Adrenal gland (tissue), 12 donors: ENCODE measurements around the gene EIF2A. TPM values are rescaled to one million over a fixed set of nuclear protein-coding genes. Genes with fewer than 3 reads are reported as not detected.
A peak's percentile ranks its signal among the peaks of the same experiment; 100 is the strongest.

Experiments
- DNase-seq, 7 donors: peaks; one replicate each; pipeline ENCODE4 v3.0.0-alpha.2; 2019 to 2020
- H3K27ac ChIP-seq, 5 donors: fragments of 200-600 bp; sonication (generic) in 4 of 5; 1 replicate in 3 of 5; 2 replicates in 2 of 5; pipeline versions ENCODE4 v1.5.1 to v1.8.0; 2016 to 2020; ENCODE audit warnings: mild to moderate bottlenecking in 1 of 5
- H3K27me3 ChIP-seq: fragments of 200-600 bp; 2 replicates; pipeline ENCODE4 v1.8.0; 2021
- H3K36me3 ChIP-seq, 2 donors: fragments of 200-600 bp; replicated peaks in 1 of 2; 1 replicate in 1 of 2; 2 replicates in 1 of 2; pipeline versions ENCODE4 v1.5.1 to v1.8.0; 2018 to 2022
- H3K4me1 ChIP-seq, 2 donors: fragments of 200-600 bp; replicated peaks in 1 of 2; 1 replicate in 1 of 2; 2 replicates in 1 of 2; pipeline versions ENCODE4 v1.5.1 to v1.8.0; 2018 to 2021
- H3K4me3 ChIP-seq, 4 donors: fragments of 200-600 bp; sonication (generic) in 3 of 4; one replicate each; pipeline ENCODE4 v1.5.1; 2016 to 2018
- H3K9me3 ChIP-seq, 3 donors: fragments of 200-600 bp; sonication (generic) in 1 of 3; replicated peaks in 1 of 3; 1 replicate in 2 of 3; 2 replicates in 1 of 3; pipeline versions ENCODE4 v1.5.1 to v1.8.0; 2016 to 2021
- POLR2A ChIP-seq, 2 donors: fragments of 450-650 bp; IDR thresholded peaks; one replicate each; pipeline ENCODE4 v1.6.1; 2017; ENCODE audit warnings: antibody characterized with exemption in 2 of 2, mild to moderate bottlenecking in 2 of 2, moderate library complexity in 1 of 2
- WGBS, 4 donors: extraction: QIAGEN DNeasy Blood & Tissue Kit in 2 of 4; methylation state at CpG; one replicate each; pipeline versions ENCODE4 v1.1.5 to v1.1.7; 2013 to 2017; 5-methylcytosine and 5-hydroxymethylcytosine counted together
- intact Hi-C, 2 donors: fragments of 100-400 bp; cut with DNase I; formaldehyde crosslinking; loops; one replicate each; pipeline versions ENCODE4 v1.14.1 to v1.15.0; 2022 to 2023
- polyA plus RNA-seq, 3 donors: library from polyadenylated mRNA; stranded (reverse); fragments of 200-250 nt in 2 of 3; fragments of 350-450 nt in 1 of 3; fragmentation: Illumina TruSeq in 1 of 3; extraction: RNeasy Lipid Tissue Mini Kit (QIAGEN cat#74804) in 1 of 3; gene quantifications; one replicate each; pipeline ENCODE4 v1.2.3, GENCODE V29; 2013 to 2014
- total RNA-seq, 9 donors: library from RNA; depleted of rRNA in 4 of 9; stranded (reverse); fragments of >200 nt in 4 of 9; fragments of 120-200 nt in 1 of 9; fragmentation: NEBNext Ultra II Directional in 1 of 9; extraction: Animal tissue kit (Norgen Biotek cat#: 25700) in 1 of 9; gene quantifications; one replicate each; pipeline versions ENCODE4 v1.1.0 to v1.2.4, GENCODE V29; 2013 to 2023
- TF ChIP-seq, protein P1 (sequence below), 6 experiments: fragments of 450-650 bp in 4 of 6; fragments of 200-600 bp in 2 of 6; sonication (generic) in 1 of 6; IDR thresholded peaks; 1 replicate in 5 of 6; 2 replicates in 1 of 6; pipeline versions ENCODE4 v1.5.1 to v1.8.0; 2016 to 2021; ENCODE audit warnings: antibody characterized with exemption in 6 of 6, mild to moderate bottlenecking in 2 of 6, moderate library complexity in 1 of 6
- donor health status: healthy with polysubstance abuse.
- donor health status: Bipolar disorder and iron deficiency.
- donor health status: DM: yes; HTN: yes; CAD: no.
- donor health status: DM: no; HTN: no; CAD: no.
- donor health status: DM: no; HTN: no; CAD: no.
- donor health status: DM: yes; HTN: yes; CAD: no.

The EIF2A gene
- total and polyA plus RNA-seq, 12 donors = 62.3 to 178 (median 74.8) TPM

- Histone ChIP-seq H3K27me3 (no peaks in the 10 kb centered on the region), H3K4me1 (peaks cover 15 to 70% of the 10 kb centered on the region in 2 donors), H3K27ac (peak overlapping the region in 1 of 5 donors; percentile 53), H3K4me3 (no peak overlapping the region), H3K9me3 (no peaks in the 10 kb centered on the region), H3K36me3 (peaks cover 0 to 6% of the 10 kb centered on the region in 2 donors)
- TF ChIP-seq POLR2A (IDR thresholded peaks at IDR 0.05) = no peak
- TF ChIP-seq, protein P1, sequence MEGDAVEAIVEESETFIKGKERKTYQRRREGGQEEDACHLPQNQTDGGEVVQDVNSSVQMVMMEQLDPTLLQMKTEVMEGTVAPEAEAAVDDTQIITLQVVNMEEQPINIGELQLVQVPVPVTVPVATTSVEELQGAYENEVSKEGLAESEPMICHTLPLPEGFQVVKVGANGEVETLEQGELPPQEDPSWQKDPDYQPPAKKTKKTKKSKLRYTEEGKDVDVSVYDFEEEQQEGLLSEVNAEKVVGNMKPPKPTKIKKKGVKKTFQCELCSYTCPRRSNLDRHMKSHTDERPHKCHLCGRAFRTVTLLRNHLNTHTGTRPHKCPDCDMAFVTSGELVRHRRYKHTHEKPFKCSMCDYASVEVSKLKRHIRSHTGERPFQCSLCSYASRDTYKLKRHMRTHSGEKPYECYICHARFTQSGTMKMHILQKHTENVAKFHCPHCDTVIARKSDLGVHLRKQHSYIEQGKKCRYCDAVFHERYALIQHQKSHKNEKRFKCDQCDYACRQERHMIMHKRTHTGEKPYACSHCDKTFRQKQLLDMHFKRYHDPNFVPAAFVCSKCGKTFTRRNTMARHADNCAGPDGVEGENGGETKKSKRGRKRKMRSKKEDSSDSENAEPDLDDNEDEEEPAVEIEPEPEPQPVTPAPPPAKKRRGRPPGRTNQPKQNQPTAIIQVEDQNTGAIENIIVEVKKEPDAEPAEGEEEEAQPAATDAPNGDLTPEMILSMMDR (IDR thresholded peaks at IDR 0.05) = no peak
- intact Hi-C loops = no loop called here
- DNase-seq = no peak
- 78 to 85% (median 81%) methylated on average over 8 of the region's 8 CpGs for WGBS, 4 donors
Observed at GRCh38 chr3:150607267-150608065, 60.9 kb downstream of the EIF2A start.

DNA sequence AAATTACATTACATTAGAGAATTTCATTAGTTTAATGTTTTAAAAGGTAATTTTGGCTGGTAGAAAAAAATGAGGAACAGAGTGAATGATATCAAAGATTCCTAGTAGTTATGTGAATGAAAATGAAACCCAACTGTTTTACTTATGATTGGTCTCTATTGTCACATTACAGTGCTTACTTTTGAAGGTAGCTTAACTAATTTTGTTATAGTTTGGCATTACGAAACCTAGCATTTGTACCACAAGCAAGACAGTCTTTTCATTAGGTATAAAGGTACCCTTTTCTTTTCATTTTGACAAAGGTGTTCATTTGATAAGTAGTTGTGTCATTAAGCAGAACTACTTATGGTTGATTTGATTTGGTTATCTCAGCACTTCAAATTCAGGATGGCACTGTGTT lies 63.4 kb downstream of the EIF2A start:
- no peaks in the 10 kb centered on the region for H3K27me3 ChIP-seq
- H3K9me3 ChIP-seq = no peaks in the 10 kb centered on the region
- intact Hi-C loops = no loop called here
- TF ChIP-seq, protein P1 (IDR thresholded peaks at IDR 0.05) = no peak
- TF ChIP-seq POLR2A (IDR thresholded peaks at IDR 0.05) = no peak
- H3K36me3 ChIP-seq = peaks cover 0 to 6% of the 10 kb centered on the region in 2 donors
- DNase-seq = no peak
- no peak overlapping the region for H3K27ac ChIP-seq
- 0% methylated on average over 1 of the region's 1 CpG for WGBS, 4 donors
- H3K4me3 ChIP-seq = no peak overlapping the region
- H3K4me1 ChIP-seq = peaks cover 6 to 70% of the 10 kb centered on the region in 2 donors

DNA sequence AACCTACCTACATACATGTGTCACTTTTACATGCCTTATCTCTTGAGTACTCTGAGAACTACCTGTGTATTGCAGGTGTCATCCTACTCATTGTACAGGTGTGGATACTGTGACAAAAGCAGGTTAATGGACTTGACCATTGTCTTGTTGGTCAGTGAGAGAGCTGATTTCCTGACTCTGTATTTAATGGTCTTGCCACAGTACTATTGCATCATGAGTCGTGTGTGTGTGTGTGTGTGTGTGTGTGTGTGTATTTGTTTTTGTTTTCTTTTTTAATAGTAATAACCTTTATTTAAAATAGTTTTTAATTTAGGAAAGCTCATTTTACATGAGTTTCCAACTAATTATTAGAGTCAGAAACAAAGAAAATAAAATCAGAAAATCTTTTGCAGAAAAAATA lies 64.2 kb downstream of the EIF2A start:
- no peak overlapping the region for H3K27ac ChIP-seq
- H3K36me3 ChIP-seq = peaks cover 0 to 6% of the 10 kb centered on the region in 2 donors
- DNase-seq = no peak
- no peaks in the 10 kb centered on the region for H3K9me3 ChIP-seq
- no peak for TF ChIP-seq POLR2A (IDR thresholded peaks at IDR 0.05)
- TF ChIP-seq, protein P1 (IDR thresholded peaks at IDR 0.05) = no peak
- intact Hi-C loops = no loop called here
- 26 to 58% (median 36%) methylated on average over 1 of the region's 1 CpG for WGBS, 4 donors
- no peaks in the 10 kb centered on the region for H3K27me3 ChIP-seq
- H3K4me3 ChIP-seq = no peak overlapping the region
- peaks cover 5 to 62% of the 10 kb centered on the region in 2 donors for H3K4me1 ChIP-seq

GRCh38 chr3:150611666-150612065 lies 65.1 kb downstream of the EIF2A start:
- 98 to 100% (median 99%) methylated on average over 19 to 34 of the region's 34 CpGs for WGBS, 4 donors
- intact Hi-C loops = no loop called here
- Histone ChIP-seq H3K27ac (no peak overlapping the region), H3K27me3 (no peaks in the 10 kb centered on the region), H3K9me3 (no peaks in the 10 kb centered on the region), H3K36me3 (peaks cover 0 to 6% of the 10 kb centered on the region in 2 donors), H3K4me1 (peaks cover 5 to 55% of the 10 kb centered on the region in 2 donors), H3K4me3 (no peak overlapping the region)
- DNase-seq = no peak
- TF ChIP-seq, protein P1 (IDR thresholded peaks at IDR 0.05) = no peak
- TF ChIP-seq POLR2A (IDR thresholded peaks at IDR 0.05) = no peak
